HG03558 (cell line): ENCODE measurements around the gene GATA5.
A peak's percentile ranks its signal among the peaks of the same experiment; 100 is the strongest.
"Not testable (repeated sequence)": the region's sequence is repeated elsewhere in the genome, so short reads cannot be mapped to it uniquely, and the experiment has no call there.

Experiments
- ATAC-seq: cut with Tn5 transposase; IDR thresholded peaks from one replicate; pipeline ENCODE4 v1.9.1; 2021; ENCODE audit warnings: moderate number of reproducible peaks; ENCODE audit not compliant: unreplicated experiment; ENCODE audit errors: extremely low read depth

GATA5 gene

GRCh38 chr20:62505337-62506045 lies 29.7 kb upstream of the GATA5 start:
- ATAC-seq, result no peak

GRCh38 chr20:62504323-62504722 lies 28.5 kb upstream of the GATA5 start:
- ATAC-seq, result no peak

- ATAC-seq, result no peak
Measured at GRCh38 chr20:62503401-62504178, 27.8 kb upstream of the GATA5 start.

- ATAC-seq, result no peak
Measured at GRCh38 chr20:62502496-62503095, 26.8 kb upstream of the GATA5 start.

GRCh38 chr20:62501801-62502495 lies 26.2 kb upstream of the GATA5 start:
- peak; percentile 56 for ATAC-seq

GRCh38 chr20:62500237-62500864 lies 24.6 kb upstream of the GATA5 start:
- ATAC-seq, result no peak

- ATAC-seq, result no peak
Measured at GRCh38 chr20:62499758-62500236, 24.0 kb upstream of the GATA5 start.

- no peak for ATAC-seq
Measured at GRCh38 chr20:62498874-62499273, 23.1 kb upstream of the GATA5 start.

GRCh38 chr20:62496568-62497218 lies 20.9 kb upstream of the GATA5 start:
- ATAC-seq, result no peak

GRCh38 chr20:62495749-62496567 lies 20.2 kb upstream of the GATA5 start:
- no peak for ATAC-seq

GRCh38 chr20:62494980-62495748 lies 19.4 kb upstream of the GATA5 start:
- ATAC-seq, result no peak

GRCh38 chr20:62494537-62494936 lies 18.7 kb upstream of the GATA5 start:
- ATAC-seq, result no peak

GRCh38 chr20:62493886-62494285 lies 18.1 kb upstream of the GATA5 start:
- no peak for ATAC-seq

- no peak for ATAC-seq
Measured at GRCh38 chr20:62493253-62493885, 17.6 kb upstream of the GATA5 start.

- no peak for ATAC-seq
Measured at GRCh38 chr20:62492711-62493110, 16.9 kb upstream of the GATA5 start.

GRCh38 chr20:62490783-62491182 lies 15.0 kb upstream of the GATA5 start:
- ATAC-seq, result not testable (repeated sequence)

GRCh38 chr20:62489932-62490263 lies 14.1 kb upstream of the GATA5 start:
- no peak for ATAC-seq
